GM23248 (cell line): Measurements from ENCODE around the gene LBR.

Experiments
- EZH2 ChIP-seq: fragments of 200-600 bp; sonication (generic); IDR thresholded peaks from 2 replicates; pipeline ENCODE4 v1.6.1; 2018; ENCODE audit warnings: antibody characterized with exemption, mild to moderate bottlenecking; ENCODE audit not compliant: insufficient read depth, poor library complexity, severe bottlenecking
- EZH2phosphoT487 ChIP-seq: fragments of 200-600 bp; sonication (generic); IDR thresholded peaks from 2 replicates; pipeline ENCODE4 v1.6.1; 2018; ENCODE audit warnings: antibody characterized with exemption, moderate library complexity, mild to moderate bottlenecking, low read depth; ENCODE audit not compliant: insufficient read depth

- no peak for TF ChIP-seq EZH2
- TF ChIP-seq EZH2phosphoT487 = no peak
Measured at GRCh38 chr1:225428068-225428880, 436 bp upstream of the LBR start.
